Measurements from ENCODE around the gene MAT1A. TPM values are rescaled to one million over a fixed set of nuclear protein-coding genes. Genes with fewer than 3 reads are reported as not detected.

MAT1A gene
- total RNA-seq, 2 donors from 2014 or later, result not detected

GRCh38 chr10:80265740-80266512 lies 23.5 kb downstream of the MAT1A start:
- H3K27me3 ChIP-seq (replicated peaks; ENCODE audit: insufficient read depth), result no peaks in the 10 kb centered on the region
- no peak for TF ChIP-seq CTCF (IDR thresholded peaks at IDR 0.05)
- ATAC-seq (ENCODE audit: insufficient number of reproducible peaks, low FRiP score, low read depth), result no peak

GRCh38 chr10:80264081-80265056 lies 25.1 kb downstream of the MAT1A start:
- no peak for TF ChIP-seq CTCF (IDR thresholded peaks at IDR 0.05)
- Histone ChIP-seq H3K27me3 (replicated peaks; ENCODE audit: insufficient read depth) (no peaks in the 10 kb centered on the region), H3K9me3 (no peaks in the 10 kb centered on the region), H3K27ac (no peak overlapping the region), H3K36me3 (no peaks in the 10 kb centered on the region), H3K4me1 (ENCODE audit: control insufficient read depth in 1 of 2, low read depth in 2 of 2) (no peaks in the 10 kb centered on the region), H3K4me3 (no peak overlapping the region)
- no peak for DNase-seq (ENCODE audit: low spot score)
- ATAC-seq (ENCODE audit: insufficient number of reproducible peaks, low FRiP score, low read depth), result no peak

More at GRCh38 chr10:80265740-80266512, 23.5 kb downstream of the MAT1A start:
- H3K4me3 ChIP-seq, result no peak overlapping the region
- H3K36me3 ChIP-seq, result no peaks in the 10 kb centered on the region
- no peak overlapping the region for H3K27ac ChIP-seq
- no peak for DNase-seq (ENCODE audit: low spot score)
- H3K4me1 ChIP-seq (ENCODE audit: control insufficient read depth in 1 of 2, low read depth in 2 of 2), result no peaks in the 10 kb centered on the region
- H3K9me3 ChIP-seq, result no peaks in the 10 kb centered on the region

GRCh38 chr10:80261316-80262030 lies 28.0 kb downstream of the MAT1A start:
- DNase-seq (ENCODE audit: low spot score) (no peak), ATAC-seq (ENCODE audit: insufficient number of reproducible peaks, low FRiP score, low read depth) (no peak)
- TF ChIP-seq CTCF (IDR thresholded peaks at IDR 0.05), result no peak
- no peaks in the 10 kb centered on the region for H3K27me3 ChIP-seq (replicated peaks; ENCODE audit: insufficient read depth)
- H3K27ac ChIP-seq, result no peak overlapping the region
- H3K9me3 ChIP-seq, result no peaks in the 10 kb centered on the region
- H3K36me3 ChIP-seq, result no peaks in the 10 kb centered on the region
- H3K4me3 ChIP-seq, result no peak overlapping the region
- no peaks in the 10 kb centered on the region for H3K4me1 ChIP-seq (ENCODE audit: control insufficient read depth in 1 of 2, low read depth in 2 of 2)

GRCh38 chr10:80260295-80261243 lies 28.9 kb downstream of the MAT1A start:
- no peak for ATAC-seq (ENCODE audit: insufficient number of reproducible peaks, low FRiP score, low read depth)
- Histone ChIP-seq H3K27me3 (replicated peaks; ENCODE audit: insufficient read depth) (no peaks in the 10 kb centered on the region), H3K27ac (no peak overlapping the region), H3K9me3 (no peaks in the 10 kb centered on the region), H3K4me1 (ENCODE audit: control insufficient read depth in 1 of 2, low read depth in 2 of 2) (no peaks in the 10 kb centered on the region), H3K4me3 (no peak overlapping the region), H3K36me3 (no peaks in the 10 kb centered on the region)
- TF ChIP-seq CTCF (IDR thresholded peaks at IDR 0.05), result peak; percentile 69
- DNase-seq (ENCODE audit: low spot score), result no peak
